GM18517 (cell line): ENCODE results near the gene HCN2.

Experiments used
- ATAC-seq: cut with Tn5 transposase; IDR thresholded peaks from one replicate; pipeline ENCODE4 v1.9.1; 2021; ENCODE audit warnings: mild to moderate bottlenecking, moderate library complexity; ENCODE audit not compliant: unreplicated experiment

The HCN2 gene

GRCh38 chr19:589693-590395 lies at the start of gene HCN2:
TSS of gene HCN2 (plus strand) at chr19:589881. CDS start at chr19:589946, 65 bp downstream.
- no peak for ATAC-seq

GRCh38 chr19:540867-541637 lies 48.6 kb upstream of the HCN2 start:
- no peak for ATAC-seq

- ATAC-seq: no peak
These were observed 48.0 kb upstream of the HCN2 start for GRCh38 chr19:541699-542098.

GRCh38 chr19:542173-542866 lies 47.4 kb upstream of the HCN2 start:
- no peak for ATAC-seq

GRCh38 chr19:543910-544608 lies 45.6 kb upstream of the HCN2 start, which contains the start of gene GZMM:
TSS of gene GZMM (plus strand) at chr19:544053. CDS start at chr19:544072, 19 bp downstream.
- ATAC-seq: no peak

- ATAC-seq: no peak
These were observed 42.6 kb upstream of the HCN2 start for GRCh38 chr19:547117-547516.

GRCh38 chr19:547836-548720 lies 41.6 kb upstream of the HCN2 start:
- no peak for ATAC-seq

- ATAC-seq: no peak
These were observed 40.5 kb upstream of the HCN2 start for GRCh38 chr19:548886-549830.

GRCh38 chr19:554817-555216 lies 34.9 kb upstream of the HCN2 start:
- no peak for ATAC-seq

- no peak for ATAC-seq
These were observed 34.2 kb upstream of the HCN2 start for GRCh38 chr19:555474-555808.

GRCh38 chr19:556611-557382 lies 32.9 kb upstream of the HCN2 start:
- ATAC-seq: no peak

GRCh38 chr19:558770-559439 lies 30.8 kb upstream of the HCN2 start:
- no peak for ATAC-seq

- no peak for ATAC-seq
These were observed 29.6 kb upstream of the HCN2 start for GRCh38 chr19:560121-560520.

- no peak for ATAC-seq
These were observed 23.3 kb upstream of the HCN2 start for GRCh38 chr19:566403-566802.

GRCh38 chr19:566844-567243 lies 22.8 kb upstream of the HCN2 start:
- ATAC-seq: no peak

- no peak for ATAC-seq
These were observed 22.3 kb upstream of the HCN2 start for GRCh38 chr19:567296-567900.

GRCh38 chr19:570251-570686 lies 19.4 kb upstream of the HCN2 start:
- ATAC-seq: no peak
